Measurements from ENCODE around the gene USP10. TPM values are rescaled to one million over a fixed set of nuclear protein-coding genes. Genes with fewer than 3 reads are reported as not detected.

Gene USP10
- total RNA-seq, result 100 to 1,000 TPM in 1 of 2 donors, 10 to 100 TPM in 1; 82.7 to 129 TPM

GRCh38 chr16:84699712-84700445 lies at the start of gene USP10:
USP10 (plus strand) TSS chr16:84700000; CDS start chr16:84700091, 91 bp downstream.
- peak within 1 kb of the TSS; percentile 93 to 99 for H3K27ac Mint-ChIP-seq
- peak; percentile 89 to 90 for ATAC-seq
- DNase-seq (ENCODE audit: low spot score in 2 of 2), result peak; percentile 90 to 93
- H3K9me3 Mint-ChIP-seq, result no peaks in the 10 kb centered on the region
- H3K36me3 Mint-ChIP-seq, result peaks cover 7 to 10% of the 10 kb centered on the region in 2 donors

GRCh38 chr16:84650062-84650991 lies 49.5 kb upstream of the USP10 start:
- Mint-ChIP-seq H3K9me3 (no peaks in the 10 kb centered on the region), H3K27ac (peak overlapping the region in 1 of 2 donors; percentile 28), H3K36me3 (peaks cover 10 to 42% of the 10 kb centered on the region in 2 donors)
- ATAC-seq (no peak), DNase-seq (ENCODE audit: low spot score in 2 of 2) (no peak)

GRCh38 chr16:84652566-84652965 lies 47.2 kb upstream of the USP10 start:
- H3K27ac Mint-ChIP-seq, result no peak overlapping the region
- no peaks in the 10 kb centered on the region for H3K9me3 Mint-ChIP-seq
- DNase-seq (ENCODE audit: low spot score in 2 of 2) (no peak), ATAC-seq (no peak)
- H3K36me3 Mint-ChIP-seq, result peaks cover 9 to 40% of the 10 kb centered on the region in 2 donors

GRCh38 chr16:84654238-84654637 lies 45.6 kb upstream of the USP10 start:
- peaks cover 5 to 47% of the 10 kb centered on the region in 2 donors for H3K36me3 Mint-ChIP-seq
- DNase-seq (ENCODE audit: low spot score in 2 of 2), result no peak
- no peak overlapping the region for H3K27ac Mint-ChIP-seq
- no peaks in the 10 kb centered on the region for H3K9me3 Mint-ChIP-seq
- ATAC-seq, result no peak

- DNase-seq (ENCODE audit: low spot score in 2 of 2) (no peak), ATAC-seq (no peak)
- Mint-ChIP-seq H3K9me3 (no peaks in the 10 kb centered on the region), H3K27ac (peak overlapping the region in 1 of 2 donors; percentile 60), H3K36me3 (peaks cover 5 to 46% of the 10 kb centered on the region in 2 donors)
These were observed 44.8 kb upstream of the USP10 start for GRCh38 chr16:84654998-84655397.

- ATAC-seq, result no peak
- Mint-ChIP-seq H3K9me3 (no peaks in the 10 kb centered on the region), H3K27ac (peak overlapping the region; percentile 54 to 97)
These were observed 43.2 kb upstream of the USP10 start for GRCh38 chr16:84656649-84657048.

GRCh38 chr16:84657229-84657837 lies 42.5 kb upstream of the USP10 start:
- Mint-ChIP-seq H3K27ac (peak overlapping the region in 1 of 2 donors; percentile 60), H3K9me3 (no peaks in the 10 kb centered on the region), H3K36me3 (peaks cover 0 to 34% of the 10 kb centered on the region in 2 donors)
- DNase-seq (ENCODE audit: low spot score in 2 of 2) (no peak), ATAC-seq (no peak)

More at GRCh38 chr16:84656649-84657048, 43.2 kb upstream of the USP10 start:
- peaks cover 0 to 34% of the 10 kb centered on the region in 2 donors for H3K36me3 Mint-ChIP-seq
- DNase-seq (ENCODE audit: low spot score in 2 of 2), result no peak

- Mint-ChIP-seq H3K27ac (peak overlapping the region in 1 of 2 donors; percentile 55), H3K9me3 (no peaks in the 10 kb centered on the region)
- ATAC-seq, result no peak
These were observed 41.1 kb upstream of the USP10 start for GRCh38 chr16:84658690-84659089.

GRCh38 chr16:84659656-84660300 lies 40.0 kb upstream of the USP10 start:
- Mint-ChIP-seq H3K36me3 (peaks cover 0 to 23% of the 10 kb centered on the region in 2 donors), H3K27ac (peak overlapping the region in 1 of 2 donors; percentile 40), H3K9me3 (no peaks in the 10 kb centered on the region)
- no peak for DNase-seq (ENCODE audit: low spot score in 2 of 2)
- ATAC-seq, result no peak

More at GRCh38 chr16:84658690-84659089, 41.1 kb upstream of the USP10 start:
- DNase-seq (ENCODE audit: low spot score in 2 of 2), result no peak
- peaks cover 0 to 23% of the 10 kb centered on the region in 2 donors for H3K36me3 Mint-ChIP-seq

- peaks cover 0 to 19% of the 10 kb centered on the region in 2 donors for H3K36me3 Mint-ChIP-seq
- ATAC-seq, result no peak
These were observed 38.8 kb upstream of the USP10 start for GRCh38 chr16:84660973-84661372.

GRCh38 chr16:84661418-84662060 lies 38.3 kb upstream of the USP10 start:
- no peaks in the 10 kb centered on the region for H3K9me3 Mint-ChIP-seq
- H3K27ac Mint-ChIP-seq, result peak overlapping the region in 1 of 2 donors; percentile 14
- ATAC-seq (no peak), DNase-seq (ENCODE audit: low spot score in 2 of 2) (no peak)
- peaks cover 0 to 19% of the 10 kb centered on the region in 2 donors for H3K36me3 Mint-ChIP-seq

More at GRCh38 chr16:84660973-84661372, 38.8 kb upstream of the USP10 start:
- no peak for DNase-seq (ENCODE audit: low spot score in 2 of 2)
- Mint-ChIP-seq H3K27ac (no peak overlapping the region), H3K9me3 (no peaks in the 10 kb centered on the region)

- H3K27ac Mint-ChIP-seq, result no peak overlapping the region
- H3K36me3 Mint-ChIP-seq, result peaks cover 0 to 19% of the 10 kb centered on the region in 2 donors
- no peaks in the 10 kb centered on the region for H3K9me3 Mint-ChIP-seq
- no peak for ATAC-seq
- DNase-seq (ENCODE audit: low spot score in 2 of 2), result no peak
These were observed 37.3 kb upstream of the USP10 start for GRCh38 chr16:84662471-84662870.

GRCh38 chr16:84663433-84664101 lies 36.2 kb upstream of the USP10 start:
- peaks cover 0 to 13% of the 10 kb centered on the region in 2 donors for H3K36me3 Mint-ChIP-seq
- no peak for DNase-seq (ENCODE audit: low spot score in 2 of 2)
- H3K27ac Mint-ChIP-seq, result no peak overlapping the region
- H3K9me3 Mint-ChIP-seq, result no peaks in the 10 kb centered on the region
- ATAC-seq, result no peak

- Mint-ChIP-seq H3K36me3 (peaks cover 0 to 6% of the 10 kb centered on the region in 2 donors), H3K9me3 (no peaks in the 10 kb centered on the region), H3K27ac (peak overlapping the region in 1 of 2 donors; percentile 72)
- DNase-seq (ENCODE audit: low spot score in 2 of 2) (no peak), ATAC-seq (no peak)
These were observed 34.4 kb upstream of the USP10 start for GRCh38 chr16:84665359-84665758.

- Mint-ChIP-seq H3K27ac (no peak overlapping the region), H3K9me3 (no peaks in the 10 kb centered on the region), H3K36me3 (peaks cover 0 to 6% of the 10 kb centered on the region in 2 donors)
- DNase-seq (ENCODE audit: low spot score in 2 of 2) (no peak), ATAC-seq (no peak)
These were observed 34.0 kb upstream of the USP10 start for GRCh38 chr16:84665843-84666242.

Data from activated naive CD4-positive, alpha-beta T cell treated with anti-CD3 and anti-CD28 coated beads, Interleukin-2, amount 50 U/mL, for 72 hours (primary cell).